ENCODE data around the gene KIAA0513.

KIAA0513 gene

GRCh38 chr16:85072076-85072860 is 44.7 kb downstream of the KIAA0513 start:
- DNase-seq (ENCODE audit: low read depth in 3 of 3), result no peak

GRCh38 chr16:85072947-85073346 is 45.4 kb downstream of the KIAA0513 start:
- no peak for DNase-seq (ENCODE audit: low read depth in 3 of 3)

GRCh38 chr16:85074225-85074914 is 46.8 kb downstream of the KIAA0513 start:
- DNase-seq (ENCODE audit: low read depth in 3 of 3), result no peak

- no peak for DNase-seq (ENCODE audit: low read depth in 3 of 3)
Observed at GRCh38 chr16:85075236-85075924, 47.8 kb downstream of the KIAA0513 start.

- DNase-seq (ENCODE audit: low read depth in 3 of 3), result no peak
Observed at GRCh38 chr16:85077039-85077438, 49.4 kb downstream of the KIAA0513 start.

GRCh38 chr16:85077576-85078125 is 50.1 kb downstream of the KIAA0513 start:
- no peak for DNase-seq (ENCODE audit: low read depth in 3 of 3)

- DNase-seq (ENCODE audit: low read depth in 3 of 3), result no peak
Observed at GRCh38 chr16:85078226-85078625, 50.6 kb downstream of the KIAA0513 start.

- no peak for DNase-seq (ENCODE audit: low read depth in 3 of 3)
Observed at GRCh38 chr16:85078952-85079351, 51.4 kb downstream of the KIAA0513 start.

GRCh38 chr16:85079785-85080570 is 52.4 kb downstream of the KIAA0513 start:
- no peak for DNase-seq (ENCODE audit: low read depth in 3 of 3)

GRCh38 chr16:85081038-85081437 is 53.4 kb downstream of the KIAA0513 start:
- no peak for DNase-seq (ENCODE audit: low read depth in 3 of 3)

- DNase-seq (ENCODE audit: low read depth in 3 of 3), result no peak
Observed at GRCh38 chr16:85081765-85082164, 54.2 kb downstream of the KIAA0513 start.

GRCh38 chr16:85082173-85083050 is 54.8 kb downstream of the KIAA0513 start:
- DNase-seq (ENCODE audit: low read depth in 3 of 3), result no peak

- DNase-seq (ENCODE audit: low read depth in 3 of 3), result no peak
Observed at GRCh38 chr16:85083051-85083639, 55.5 kb downstream of the KIAA0513 start.

- DNase-seq (ENCODE audit: low read depth in 3 of 3), result no peak
Observed at GRCh38 chr16:85084841-85085510, 57.4 kb downstream of the KIAA0513 start.

GRCh38 chr16:85085721-85086120 is 58.1 kb downstream of the KIAA0513 start:
- DNase-seq (ENCODE audit: low read depth in 3 of 3), result no peak

- DNase-seq (ENCODE audit: low read depth in 3 of 3), result peak; percentile 49 to 75 (median 68)
Observed at GRCh38 chr16:85086347-85087291, 59.0 kb downstream of the KIAA0513 start.

GRCh38 chr16:85087899-85088569 is 60.4 kb downstream of the KIAA0513 start:
- DNase-seq (ENCODE audit: low read depth in 3 of 3), result no peak

Measured in stimulated activated CD4-positive, alpha-beta T cell treated with anti-CD3 and anti-CD28 coated beads, TNF-alpha, amount 100 ng/mL, for 24 hours (primary cell).